Endothelial cell of umbilical vein (primary cell): ENCODE measurements around the gene DRD1.

Experiments
- CTCF ChIP-seq, 2 donors: IDR thresholded peaks; 1 replicate in 1 of 2; 2 replicates in 1 of 2; pipeline ENCODE4 v1.5.1; 2011; ENCODE audit warnings: low read length in 2 of 2, mild to moderate bottlenecking in 2 of 2, moderate library complexity in 2 of 2, control low read depth in 1 of 2, inconsistent platforms in 1 of 2, low read depth in 1 of 2; ENCODE audit not compliant: insufficient read depth in 1 of 2; ENCODE audit errors: extremely low read depth in 1 of 2
- EZH2 ChIP-seq: IDR thresholded peaks from 2 replicates; pipeline ENCODE4 v1.6.1; 2012; ENCODE audit warnings: borderline replicate concordance, low read depth, mild to moderate bottlenecking, moderate library complexity, low read length, inconsistent platforms; ENCODE audit not compliant: severe bottlenecking
- JUN ChIP-seq: IDR thresholded peaks from 2 replicates; pipeline ENCODE4 v1.6.1; 2011; ENCODE audit warnings: borderline replicate concordance, low read depth; ENCODE audit not compliant: insufficient read length, insufficient read depth
- POLR2A ChIP-seq: IDR thresholded peaks from 2 replicates; pipeline ENCODE4 v1.6.1; 2012; ENCODE audit warnings: low read depth, mild to moderate bottlenecking, control low read depth, low read length
- POLR2AphosphoS5 ChIP-seq: IDR thresholded peaks from 2 replicates; pipeline ENCODE4 v1.6.1; 2012; ENCODE audit warnings: low read depth, mild to moderate bottlenecking, control low read depth, low read length, moderate library complexity; ENCODE audit not compliant: insufficient read depth

GRCh38 chr5:175392236-175392635, 51.7 kb downstream of the DRD1 start:
- TF ChIP-seq POLR2AphosphoS5 (no peak), POLR2A (no peak), CTCF (IDR thresholded peaks at IDR 0.05; ENCODE audit: extremely low read depth in 1 of 2, insufficient read depth in 1 of 2, low read depth in 1 of 2, low read length in 2 of 2) (no peak), EZH2 (no peak), JUN (no peak)
